OCI-LY7 (cell line): ENCODE data around the gene OCLN. TPM values are rescaled to one million over a fixed set of nuclear protein-coding genes. Genes with fewer than 3 reads are reported as not detected.
"Not testable (repeated sequence)": the region's sequence is repeated elsewhere in the genome, so short reads cannot be mapped to it uniquely, and the experiment has no call there.

Experiments used
- BruUV-seq: library from RNA; stranded (reverse); fragments of 400-500 nt; replicated peaks from 2 replicates; lab custom pipeline; 2021; lab: Mats Ljungman, UMichigan
- CTCF ChIA-PET: fragments of 300-600 bp; sonication (Branson Sonifier 250); formaldehyde crosslinking; loops from one replicate; lab custom pipeline; 2022; ENCODE audit warnings: antibody characterized with exemption; ENCODE audit not compliant: unreplicated experiment; lab: Charles Lee
- POLR2A ChIA-PET: fragments of 300-600 bp; sonication (Branson Sonifier 250); formaldehyde crosslinking; loops from one replicate; lab custom pipeline; 2022; ENCODE audit warnings: antibody characterized with exemption; lab: Charles Lee
- DNase-seq: peaks from one replicate; pipeline ENCODE4 v3.0.0-alpha.2; 2015; ENCODE audit warnings: low spot score
- H2AFZ ChIP-seq: fragments of 200-600 bp; sonication (generic), shearing (Covaris generic); 2 replicates; pipeline ENCODE4 v1.6.1; 2014; ENCODE audit warnings: mild to moderate bottlenecking, antibody characterized with exemption, low read length, moderate library complexity
- H3K27ac ChIP-seq: fragments of 200-600 bp; sonication (generic); 2 replicates; pipeline ENCODE4 v1.5.1; 2014; ENCODE audit warnings: mixed run types, low read depth, mild to moderate bottlenecking, moderate library complexity, low read length, inconsistent platforms; ENCODE audit not compliant: poor library complexity, severe bottlenecking
- H3K36me3 ChIP-seq: fragments of 200-600 bp; sonication (generic); 2 replicates; pipeline ENCODE4 v1.6.1; 2014; ENCODE audit warnings: mild to moderate bottlenecking, antibody characterized with exemption, low read length, moderate library complexity, mixed read lengths; ENCODE audit not compliant: insufficient read depth
- H3K4me1 ChIP-seq: fragments of 200-600 bp; sonication (generic); 2 replicates; pipeline ENCODE4 v1.5.1; 2014; ENCODE audit warnings: mild to moderate bottlenecking, low read length; ENCODE audit not compliant: insufficient read depth, poor library complexity, severe bottlenecking
- H3K4me2 ChIP-seq: fragments of 200-600 bp; sonication (generic); 2 replicates; pipeline ENCODE4 v1.6.1; 2014; ENCODE audit warnings: mild to moderate bottlenecking, low read length
- H3K4me3 ChIP-seq: fragments of 200-600 bp; sonication (generic); 2 replicates; pipeline ENCODE4 v1.5.1; 2014; ENCODE audit warnings: mild to moderate bottlenecking, low read depth, low read length; ENCODE audit not compliant: poor library complexity, severe bottlenecking
- H3K79me2 ChIP-seq: fragments of 200-600 bp; sonication (generic); 2 replicates; pipeline ENCODE4 v1.6.1; 2016; ENCODE audit warnings: low read depth, mild to moderate bottlenecking, low read length, moderate library complexity, mixed read lengths; ENCODE audit not compliant: insufficient read depth
- H3K9me2 ChIP-seq: fragments of 200-600 bp; sonication (generic); 2 replicates; pipeline ENCODE4 v1.6.1; 2016; ENCODE audit warnings: mild to moderate bottlenecking, low read length, mixed read lengths; ENCODE audit not compliant: insufficient read depth
- H3K9me3 ChIP-seq: fragments of 200-600 bp; sonication (generic); 2 replicates; pipeline ENCODE4 v1.6.1; 2014; ENCODE audit warnings: mild to moderate bottlenecking, mixed run types, low read length, mixed read lengths
- H4K20me1 ChIP-seq: fragments of 200-600 bp; sonication (generic); 2 replicates; pipeline ENCODE4 v1.6.1; 2014; ENCODE audit warnings: mild to moderate bottlenecking, antibody characterized with exemption, low read length, moderate library complexity, mixed read lengths; ENCODE audit not compliant: insufficient read depth
- EZH2phosphoT487 ChIP-seq: fragments of 200-600 bp; sonication (generic); IDR thresholded peaks from 2 replicates; pipeline ENCODE4 v1.6.1; 2018; ENCODE audit warnings: low read depth, borderline replicate concordance, mild to moderate bottlenecking, mixed run types, antibody characterized with exemption, low read length, moderate library complexity, mixed read lengths
- intact Hi-C: fragments of 100-400 bp; cut with micrococcal nuclease; formaldehyde crosslinking; loops from one replicate; pipeline ENCODE4 v1.10.0; 2022; ENCODE audit not compliant: unreplicated experiment
- total RNA-seq, 2 experiments: library from RNA; depleted of rRNA in 1 of 2; stranded (reverse); fragments of >200 nt in 1 of 2; shearing (Covaris generic) in 1 of 2; gene quantifications; 2 replicates each; pipeline ENCODE4 v1.2.3, GENCODE V29; 2014 to 2022
- TF ChIP-seq, protein P1 (sequence below): fragments of 200-600 bp; sonication (generic); conservative IDR thresholded peaks from 2 replicates; pipeline ENCODE4 v1.5.1; 2014; ENCODE audit warnings: mild to moderate bottlenecking, antibody characterized with exemption, low read length, moderate library complexity, mixed read lengths

Gene OCLN
- total RNA-seq, 2 experiments from 2014 or later = 0.50 to 1.1 TPM

GRCh38 chr5:69530561-69531405 is 38.2 kb downstream of the OCLN start:
- CTCF ChIA-PET = no interaction called here

DNA sequence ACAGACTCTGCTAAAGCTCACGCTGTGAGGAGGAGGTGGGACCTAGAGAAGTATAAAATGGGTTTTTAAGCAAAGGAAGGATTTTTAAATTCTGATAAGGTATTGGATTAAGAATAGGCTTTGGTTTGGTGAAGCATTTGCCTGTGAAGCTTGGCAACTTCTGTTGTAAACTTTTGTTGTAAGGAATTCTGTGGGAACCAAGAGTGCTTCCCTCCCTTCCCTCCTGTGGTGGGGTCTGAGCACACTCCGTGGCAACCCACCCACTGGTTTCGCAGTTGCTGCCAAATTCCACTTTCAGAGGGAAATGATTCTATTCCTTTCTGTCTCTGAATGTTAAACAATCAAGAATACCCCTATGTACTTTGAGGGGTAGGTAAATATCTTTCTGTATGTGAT is 38.8 kb downstream of the OCLN start:
- CTCF ChIA-PET = no interaction called here
- Histone ChIP-seq H3K4me2 (no peak overlapping the region), H2AFZ (no peak overlapping the region), H3K27ac (no peak overlapping the region), H3K79me2 (no peaks in the 10 kb centered on the region), H3K36me3 (no peaks in the 10 kb centered on the region), H4K20me1 (no peaks in the 10 kb centered on the region), H3K4me3 (no peak overlapping the region), H3K4me1 (no peaks in the 10 kb centered on the region), H3K9me3 (no peaks in the 10 kb centered on the region), H3K9me2 (no peaks in the 10 kb centered on the region)
- no TSS peak for BruUV-seq
- TF ChIP-seq, protein P1, sequence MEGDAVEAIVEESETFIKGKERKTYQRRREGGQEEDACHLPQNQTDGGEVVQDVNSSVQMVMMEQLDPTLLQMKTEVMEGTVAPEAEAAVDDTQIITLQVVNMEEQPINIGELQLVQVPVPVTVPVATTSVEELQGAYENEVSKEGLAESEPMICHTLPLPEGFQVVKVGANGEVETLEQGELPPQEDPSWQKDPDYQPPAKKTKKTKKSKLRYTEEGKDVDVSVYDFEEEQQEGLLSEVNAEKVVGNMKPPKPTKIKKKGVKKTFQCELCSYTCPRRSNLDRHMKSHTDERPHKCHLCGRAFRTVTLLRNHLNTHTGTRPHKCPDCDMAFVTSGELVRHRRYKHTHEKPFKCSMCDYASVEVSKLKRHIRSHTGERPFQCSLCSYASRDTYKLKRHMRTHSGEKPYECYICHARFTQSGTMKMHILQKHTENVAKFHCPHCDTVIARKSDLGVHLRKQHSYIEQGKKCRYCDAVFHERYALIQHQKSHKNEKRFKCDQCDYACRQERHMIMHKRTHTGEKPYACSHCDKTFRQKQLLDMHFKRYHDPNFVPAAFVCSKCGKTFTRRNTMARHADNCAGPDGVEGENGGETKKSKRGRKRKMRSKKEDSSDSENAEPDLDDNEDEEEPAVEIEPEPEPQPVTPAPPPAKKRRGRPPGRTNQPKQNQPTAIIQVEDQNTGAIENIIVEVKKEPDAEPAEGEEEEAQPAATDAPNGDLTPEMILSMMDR = no peak
- no peak for TF ChIP-seq EZH2phosphoT487
- no peak for DNase-seq
- intact Hi-C loops = no loop called here
- POLR2A ChIA-PET = no interaction called here

More at GRCh38 chr5:69530561-69531405, 38.2 kb downstream of the OCLN start:
- TF ChIP-seq, protein P1 = no peak
- TF ChIP-seq EZH2phosphoT487 = no peak
- POLR2A ChIA-PET = no interaction called here
- intact Hi-C loops = no loop called here
- no TSS peak for BruUV-seq
- Histone ChIP-seq H3K9me2 (no peaks in the 10 kb centered on the region), H3K27ac (no peak overlapping the region), H2AFZ (no peak overlapping the region), H3K4me1 (no peaks in the 10 kb centered on the region), H3K4me3 (no peak overlapping the region), H3K4me2 (no peak overlapping the region), H3K9me3 (no peaks in the 10 kb centered on the region), H3K79me2 (no peaks in the 10 kb centered on the region), H4K20me1 (no peaks in the 10 kb centered on the region), H3K36me3 (no peaks in the 10 kb centered on the region)
- no peak for DNase-seq

- H2AFZ ChIP-seq, H3K9me3 ChIP-seq, CTCF ChIA-PET, H3K27ac ChIP-seq, H4K20me1 ChIP-seq, BruUV-seq, H3K4me2 ChIP-seq, H3K9me2 ChIP-seq, H3K4me1 ChIP-seq, intact Hi-C loops, H3K4me3 ChIP-seq, H3K79me2 ChIP-seq, H3K36me3 ChIP-seq, POLR2A ChIA-PET, DNase-seq: not testable (repeated sequence)
These were observed 45.3 kb downstream of the OCLN start for GRCh38 chr5:69537911-69538310.

DNA sequence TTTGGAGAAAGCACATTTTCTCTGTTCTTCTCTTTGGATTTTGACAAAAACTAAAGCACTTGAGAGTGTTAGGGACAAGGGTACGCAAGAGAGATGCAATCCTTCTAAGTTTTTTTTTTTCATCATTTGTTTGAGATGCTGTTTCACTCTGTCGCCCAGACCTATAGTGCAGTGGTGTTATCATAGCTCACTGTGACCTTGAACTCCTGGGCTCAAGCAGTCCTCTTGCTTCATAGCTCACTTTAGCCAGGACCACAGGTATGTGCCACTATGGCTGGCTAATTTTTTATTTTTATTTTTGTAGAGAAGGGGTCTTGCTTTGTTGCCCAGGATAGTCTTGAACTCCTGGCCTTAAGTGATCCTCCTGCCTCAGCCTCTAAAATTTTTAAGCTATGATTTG is 46.1 kb downstream of the OCLN start:
- H3K36me3 ChIP-seq, CTCF ChIA-PET, H3K27ac ChIP-seq, H2AFZ ChIP-seq, H4K20me1 ChIP-seq, H3K4me2 ChIP-seq, DNase-seq, H3K79me2 ChIP-seq, H3K4me1 ChIP-seq, H3K9me2 ChIP-seq, intact Hi-C loops, POLR2A ChIA-PET, H3K4me3 ChIP-seq, H3K9me3 ChIP-seq, BruUV-seq: not testable (repeated sequence)

DNA sequence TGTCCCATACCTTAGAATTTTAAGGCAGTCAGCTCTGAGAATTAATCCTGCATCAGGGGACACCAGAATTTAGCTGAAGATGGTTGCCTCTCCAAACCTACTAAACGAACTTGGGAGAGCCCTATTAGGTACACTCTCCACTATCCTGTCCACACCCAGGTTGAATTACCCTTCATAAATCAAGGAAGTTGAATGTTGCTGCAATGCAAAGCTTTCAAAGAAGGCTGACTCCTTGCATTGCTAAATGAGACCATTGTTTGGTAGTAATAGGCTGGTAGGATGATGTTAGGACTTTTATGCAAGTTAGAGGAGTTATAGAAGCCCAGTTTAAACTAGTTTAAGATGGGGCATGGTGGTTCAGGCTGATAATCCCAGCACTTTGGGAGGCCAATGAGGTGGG is 48.8 kb downstream of the OCLN start:
- H3K4me1 ChIP-seq, H4K20me1 ChIP-seq, intact Hi-C loops, H3K36me3 ChIP-seq, H3K4me2 ChIP-seq, H3K9me3 ChIP-seq, H3K9me2 ChIP-seq, H3K4me3 ChIP-seq, H3K79me2 ChIP-seq, H2AFZ ChIP-seq, H3K27ac ChIP-seq, POLR2A ChIA-PET, BruUV-seq, DNase-seq, CTCF ChIA-PET: not testable (repeated sequence)
